K562 (cell line): ENCODE data around the gene SIAE. TPM values are rescaled to one million over a fixed set of nuclear protein-coding genes. Genes with fewer than 3 reads are reported as not detected.

ENCODE experiments used
- ATAC-seq: fragments of 200-7000 bp; cut with Tn5 transposase; 3 replicates; pipeline ENCODE4 v1.9.1; 2020; ENCODE audit warnings: moderate library complexity
- BruUV-seq: library from RNA; stranded (reverse); fragments of 400-500 nt; replicated peaks from 2 replicates; lab custom pipeline; 2021; lab: Mats Ljungman, UMichigan
- CTCF ChIA-PET: fragments of 300-600 bp; formaldehyde crosslinking; extraction: SDS; loops from one replicate; lab custom pipeline; 2021; ENCODE audit warnings: low intra/inter-chr PET ratio; lab: Yijun Ruan, JAX
- POLR2A ChIA-PET: fragments of 300-600, 350-650 bp; sonication (Branson Sonifier 250); formaldehyde crosslinking; extraction: SDS; loops from one replicate; lab custom pipeline; 2021; ENCODE audit warnings: antibody characterized with exemption, inconsistent platforms; lab: Yijun Ruan, JAX
- DNase-seq, 4 experiments: peaks; one replicate each; pipeline versions ENCODE4 v3.0.0 to v3.0.0-alpha.2; 2011 to 2018; ENCODE audit warnings: low spot score in 3 of 4, mixed read lengths in 3 of 4; ENCODE audit errors: extremely low read depth in 1 of 4
- FAIRE-seq: peaks from 2 replicates; lab custom pipeline; 2011; peaks lifted over from hg19 to GRCh38; lab: Jason Lieb, UNC
- H2AFZ ChIP-seq: 2 replicates; pipeline ENCODE4 v1.6.0; 2011; ENCODE audit warnings: low read depth, low read length, control low read depth, inconsistent platforms
- H3K27ac ChIP-seq: fragments of 200-600 bp; 3 replicates; pipeline ENCODE4 v1.8.0; 2011; ENCODE audit warnings: low read depth, mild to moderate bottlenecking, control low read depth, inconsistent platforms, low read length, moderate library complexity, mixed read lengths; ENCODE audit errors: extremely low read depth
- H3K27me3 ChIP-seq, 2 experiments: fragments of 300-600 bp in 1 of 2; 2 replicates in 1 of 2; 3 replicates in 1 of 2; pipeline versions ENCODE4 v1.6.0 to v1.8.0; 2011; ENCODE audit warnings: inconsistent platforms in 2 of 2, low read length in 2 of 2, mild to moderate bottlenecking in 1 of 2, mixed read lengths in 1 of 2, moderate library complexity in 1 of 2; ENCODE audit not compliant: control insufficient read depth in 2 of 2, insufficient read depth in 2 of 2
- H3K36me3 ChIP-seq: fragments of 300-600 bp; 3 replicates; pipeline ENCODE4 v1.8.0; 2011; ENCODE audit warnings: mild to moderate bottlenecking, low read length, inconsistent platforms; ENCODE audit not compliant: control insufficient read depth, insufficient read depth
- H3K4me1 ChIP-seq, 2 experiments: fragments of 200-600 bp in 1 of 2; replicated peaks in 1 of 2; 2 replicates in 1 of 2; 3 replicates in 1 of 2; pipeline versions ENCODE4 v1.5.1 to v1.8.0; 2011; ENCODE audit warnings: inconsistent platforms in 2 of 2, low read length in 2 of 2, mild to moderate bottlenecking in 1 of 2, mixed read lengths in 1 of 2, moderate library complexity in 1 of 2; ENCODE audit not compliant: control insufficient read depth in 2 of 2, insufficient read depth in 2 of 2
- H3K4me2 ChIP-seq: 2 replicates; pipeline ENCODE4 v1.6.1; 2011; ENCODE audit warnings: low read length, control low read depth, inconsistent platforms, mixed read lengths; ENCODE audit not compliant: insufficient read depth
- H3K4me3 ChIP-seq: fragments of 200-600 bp; sonication (generic), shearing (Covaris generic); 2 replicates; pipeline ENCODE4 v1.5.1; 2016; ENCODE audit warnings: control low read depth, inconsistent platforms
- H3K79me2 ChIP-seq: fragments of 200-600 bp; 3 replicates; pipeline ENCODE4 v1.8.0; 2011; ENCODE audit warnings: low read length, inconsistent platforms; ENCODE audit not compliant: control insufficient read depth, insufficient read depth
- H3K9ac ChIP-seq, 2 experiments: 2 replicates each; pipeline versions ENCODE4 v1.6.0 to v1.6.1; 2011; ENCODE audit warnings: low read depth in 2 of 2, low read length in 2 of 2, control low read depth in 1 of 2, inconsistent platforms in 1 of 2, mild to moderate bottlenecking in 1 of 2, mixed read lengths in 1 of 2; ENCODE audit not compliant: insufficient read depth in 1 of 2
- H3K9me1 ChIP-seq: one replicate; pipeline ENCODE4 v1.6.0; 2011; ENCODE audit warnings: inconsistent platforms, mild to moderate bottlenecking, low read length, moderate library complexity; ENCODE audit not compliant: control insufficient read depth, insufficient read depth
- H3K9me3 ChIP-seq: replicated peaks from 2 replicates; pipeline ENCODE4 v1.5.1; 2011; ENCODE audit warnings: low read depth, low read length, inconsistent platforms; ENCODE audit not compliant: control insufficient read depth, insufficient read depth
- H4K20me1 ChIP-seq: replicated peaks from 2 replicates; pipeline ENCODE4 v1.6.1; 2011; ENCODE audit warnings: low read length, inconsistent platforms, mixed read lengths; ENCODE audit not compliant: control insufficient read depth, insufficient read depth
- ATF2 ChIP-seq: sonication (generic); formaldehyde crosslinking; IDR thresholded peaks from 2 replicates; pipeline ENCODE4 v1.8.1; 2022; ENCODE audit warnings: missing genetic modification reagents
- NCOA6 ChIP-seq: fragments of 450-650 bp; IDR thresholded peaks from 2 replicates; pipeline ENCODE4 v1.6.1; 2017; ENCODE audit warnings: mild to moderate bottlenecking
- REST ChIP-seq, 2 experiments: fragments of 450-650 bp; formaldehyde crosslinking in 1 of 2; IDR thresholded peaks; 2 replicates each; pipeline versions ENCODE4 v1.4.0 to v1.6.1; 2014 to 2020; ENCODE audit warnings: mild to moderate bottlenecking in 2 of 2, borderline replicate concordance in 1 of 2, low read depth in 1 of 2
- RHOXF2B ChIP-seq: fragments of 250-450 bp; sonication (Bioruptor Pico); conservative IDR thresholded peaks from 2 replicates; pipeline ENCODE4 v1.5.1; 2021
- ZNF766 ChIP-seq: fragments of 200-800 bp; sonication (Bioruptor generic); conservative IDR thresholded peaks from 2 replicates; pipeline ENCODE4 v1.6.1; 2016; ENCODE audit warnings: missing genetic modification characterization, missing compliant biosample characterization
- in situ Hi-C: fragments of 300-500 bp; cut with MboI; formaldehyde crosslinking; loops from 4 replicates; pipeline ENCODE4 v1.15.0; 2018; ENCODE audit warnings: inconsistent platforms, mixed read lengths
- intact Hi-C: fragments of 100-400 bp; cut with micrococcal nuclease; formaldehyde crosslinking; loops from 2 replicates; pipeline ENCODE4 v1.14.2; 2022
- polyA plus RNA-seq, 8 experiments: library from polyadenylated mRNA; depleted of rRNA in 4 of 8; stranded (reverse) in 5 of 8; unstranded in 3 of 8; fragments of >200 nt; fragmentation: Nextera tagmentation in 2 of 8; fragmentation: Illumina TruSeq in 1 of 8; extraction: Ambion mirVana in 2 of 8; extraction: Trizol in 1 of 8; gene quantifications; 2 replicates each; pipeline versions ENCODE4 v1.2.1 to v1.2.3, GENCODE V29; 2011 to 2014; ENCODE audit warnings: inconsistent platforms in 1 of 8, missing spikeins in 1 of 8
- total RNA-seq, 7 experiments: library from RNA; depleted of rRNA in 6 of 7; stranded (reverse); fragments of >200 nt in 6 of 7; fragmentation: Illumina TruSeq in 2 of 7; extraction: Trizol in 2 of 7; gene quantifications; 2 replicates each; pipeline versions ENCODE4 v1.2.1 to v1.2.3, GENCODE V29; 2011 to 2021; ENCODE audit warnings: low replicate concordance in 1 of 7

The SIAE gene
- total and polyA plus RNA-seq, 9 of the 15 experiments (the other 6 are each of a cell fraction or from before 2014, with no cell fraction given) = 0.89 to 9.6 (median 3.7) TPM

GRCh38 chr11:124700028-124700427 is 26.5 kb upstream of the SIAE start:
- no peaks in the 10 kb centered on the region for H3K9me1 ChIP-seq
- FAIRE-seq = no peak
- H3K36me3 ChIP-seq = no peaks in the 10 kb centered on the region
- no peak overlapping the region for H3K27ac ChIP-seq
- peaks cover 3 to 8% of the 10 kb centered on the region in 2 experiments; a peak in 1 of 5 replicates for H3K27me3 ChIP-seq
- CTCF ChIA-PET = no interaction called here
- ATAC-seq = no peak
- no peaks in the 10 kb centered on the region for H4K20me1 ChIP-seq
- H3K9ac ChIP-seq = no peak overlapping the region
- H2AFZ ChIP-seq = no peak overlapping the region
- H3K4me3 ChIP-seq = no peak overlapping the region
- H3K79me2 ChIP-seq = no peaks in the 10 kb centered on the region
- BruUV-seq = no TSS peak
- H3K9me3 ChIP-seq = peaks cover 2% of the 10 kb centered on the region; the same call in 1 of the 2 replicates
- no peak for DNase-seq
- intact Hi-C loops = no loop called here
- TF ChIP-seq RHOXF2B (CRISPR knock-in tag) (no peak), ATF2 (CRISPR knock-in tag) (no peak), NCOA6 (no peak), REST (IDR thresholded peaks at IDR 0.05; ENCODE audit: borderline replicate concordance) (no peak), REST (CRISPR knock-in tag; IDR thresholded peaks at IDR 0.05; ENCODE audit: low read depth) (no peak), ZNF766 (CRISPR knock-in tag) (no peak)
- TF ChIP-seq, all 486 proteins: peak for 0
- H3K4me2 ChIP-seq = no peak overlapping the region
- POLR2A ChIA-PET = interaction anchor here (1.0 kb wide), 1 partner anchor 27 kb away, joined by 3 read pairs; the partner anchor contains the start of genes SIAE and SPA17
- in situ Hi-C loops = no loop called here
- H3K4me1 ChIP-seq = no peaks in the 10 kb centered on the region
